SH-SY5Y (cell line): Measurements from ENCODE around the gene RPL13.

Source experiments
- GATA2 ChIP-seq: IDR thresholded peaks from 2 replicates; pipeline ENCODE4 v1.6.1; 2011; ENCODE audit warnings: mild to moderate bottlenecking, low read depth, low read length
- GATA3 ChIP-seq: IDR thresholded peaks from 2 replicates; pipeline ENCODE4 v1.6.1; 2011; ENCODE audit warnings: low read depth, mild to moderate bottlenecking, low read length, moderate library complexity

- TF ChIP-seq GATA2 (no peak), GATA3 (no peak)
Observed at GRCh38 chr16:89571636-89572035, 11.2 kb downstream of the RPL13 start.
